ENCODE data around the gene SMIM35.

SMIM35 gene

DNA sequence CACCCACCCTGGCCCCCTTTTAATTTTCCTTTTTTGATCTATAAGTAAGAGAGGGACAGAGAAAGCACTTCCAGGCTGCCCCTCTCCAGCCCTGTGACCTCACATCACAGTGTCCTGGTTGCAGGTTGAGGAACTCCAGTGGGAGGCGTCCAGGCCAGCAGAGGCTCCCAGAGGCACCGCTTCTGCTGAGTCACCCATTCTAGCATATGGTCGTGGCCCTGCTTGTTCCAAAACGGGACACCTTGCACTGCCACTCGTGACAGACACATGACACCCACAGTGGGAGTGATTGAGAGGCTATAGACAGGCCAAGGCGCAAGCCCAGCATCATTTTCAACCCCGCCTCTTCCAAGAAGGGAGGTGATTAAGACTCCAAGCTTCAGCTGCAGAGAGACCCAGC is 25.9 kb downstream of the SMIM35 start:
- POLR2A ChIA-PET, result no interaction called here
- TF ChIP-seq ZNF121 (tag by site-specific recombination; IDR thresholded peaks at IDR 0.05) (no peak), ZNF777 (tag by site-specific recombination; IDR thresholded peaks at IDR 0.05; ENCODE audit: borderline replicate concordance) (no peak)
- Histone ChIP-seq H3K36me3 (ENCODE audit: control insufficient read depth in 2 of 2, insufficient read depth in 1 of 2, low read length in 2 of 2) (no peaks in the 10 kb centered on the region), H3K9me3 (ENCODE audit: control insufficient read depth, insufficient read depth, low read depth, low read length) (no peaks in the 10 kb centered on the region), H3K4me1 (ENCODE audit: control insufficient read depth, insufficient read depth, low read length) (no peaks in the 10 kb centered on the region), H3K4me3 (ENCODE audit: low read depth, low read length) (no peak overlapping the region), H3K27ac (ENCODE audit: extremely low read depth, low read depth, low read length) (no peak overlapping the region)
- CTCF ChIA-PET, result interaction anchor here (0.6 to 2.7 kb wide), 5 partner anchors 8 to 254 kb away, joined by 3 to 14 read pairs (median 5); no protein-coding TSS in a partner anchor

GRCh38 chr11:118060081-118060661 is 26.6 kb downstream of the SMIM35 start:
- ChIA-PET POLR2A (no interaction called here), CTCF (interaction anchor here (1.4 kb wide), 1 partner anchor 253 kb away, joined by 6 read pairs; no protein-coding TSS in a partner anchor)
- Histone ChIP-seq H3K4me3 (ENCODE audit: low read depth, low read length) (no peak overlapping the region), H3K4me1 (ENCODE audit: control insufficient read depth, insufficient read depth, low read length) (no peaks in the 10 kb centered on the region), H3K27ac (ENCODE audit: extremely low read depth, low read depth, low read length) (no peak overlapping the region), H3K9me3 (ENCODE audit: control insufficient read depth, insufficient read depth, low read depth, low read length) (no peaks in the 10 kb centered on the region), H3K36me3 (ENCODE audit: control insufficient read depth in 2 of 2, insufficient read depth in 1 of 2, low read length in 2 of 2) (no peaks in the 10 kb centered on the region)
- no peak for TF ChIP-seq SCRT1 (tag by site-specific recombination; IDR thresholded peaks at IDR 0.05; ENCODE audit: borderline replicate concordance)
- TF ChIP-seq ZNF184 (tag by site-specific recombination; IDR thresholded peaks at IDR 0.05), result no peak
- TF ChIP-seq, protein P1, sequence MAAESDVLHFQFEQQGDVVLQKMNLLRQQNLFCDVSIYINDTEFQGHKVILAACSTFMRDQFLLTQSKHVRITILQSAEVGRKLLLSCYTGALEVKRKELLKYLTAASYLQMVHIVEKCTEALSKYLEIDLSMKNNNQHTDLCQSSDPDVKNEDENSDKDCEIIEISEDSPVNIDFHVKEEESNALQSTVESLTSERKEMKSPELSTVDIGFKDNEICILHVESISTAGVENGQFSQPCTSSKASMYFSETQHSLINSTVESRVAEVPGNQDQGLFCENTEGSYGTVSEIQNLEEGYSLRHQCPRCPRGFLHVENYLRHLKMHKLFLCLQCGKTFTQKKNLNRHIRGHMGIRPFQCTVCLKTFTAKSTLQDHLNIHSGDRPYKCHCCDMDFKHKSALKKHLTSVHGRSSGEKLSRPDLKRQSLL (tag by site-specific recombination; IDR thresholded peaks at IDR 0.05), result no peak
- no peak for TF ChIP-seq ZNF621 (tag by site-specific recombination; IDR thresholded peaks at IDR 0.05)
- no peak for TF ChIP-seq ZNF292 (tag by site-specific recombination; IDR thresholded peaks at IDR 0.05; ENCODE audit: borderline replicate concordance, low read depth)
- TF ChIP-seq, protein P2, sequence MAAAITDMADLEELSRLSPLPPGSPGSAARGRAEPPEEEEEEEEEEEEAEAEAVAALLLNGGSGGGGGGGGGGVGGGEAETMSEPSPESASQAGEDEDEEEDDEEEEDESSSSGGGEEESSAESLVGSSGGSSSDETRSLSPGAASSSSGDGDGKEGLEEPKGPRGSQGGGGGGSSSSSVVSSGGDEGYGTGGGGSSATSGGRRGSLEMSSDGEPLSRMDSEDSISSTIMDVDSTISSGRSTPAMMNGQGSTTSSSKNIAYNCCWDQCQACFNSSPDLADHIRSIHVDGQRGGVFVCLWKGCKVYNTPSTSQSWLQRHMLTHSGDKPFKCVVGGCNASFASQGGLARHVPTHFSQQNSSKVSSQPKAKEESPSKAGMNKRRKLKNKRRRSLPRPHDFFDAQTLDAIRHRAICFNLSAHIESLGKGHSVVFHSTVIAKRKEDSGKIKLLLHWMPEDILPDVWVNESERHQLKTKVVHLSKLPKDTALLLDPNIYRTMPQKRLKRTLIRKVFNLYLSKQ (tag by site-specific recombination; IDR thresholded peaks at IDR 0.05; ENCODE audit: borderline replicate concordance), result no peak
- no peak for TF ChIP-seq REPIN1 (tag by site-specific recombination; IDR thresholded peaks at IDR 0.05; ENCODE audit: low read depth)
- no peak for TF ChIP-seq KLF10 (tag by site-specific recombination; IDR thresholded peaks at IDR 0.05)
- no peak for TF ChIP-seq ZNF133 (tag by site-specific recombination; IDR thresholded peaks at IDR 0.05)
- no peak for TF ChIP-seq PATZ1 (tag by site-specific recombination; IDR thresholded peaks at IDR 0.05)
- no peak for TF ChIP-seq YY1 (tag by site-specific recombination; IDR thresholded peaks at IDR 0.05)
- TF ChIP-seq, protein P3, sequence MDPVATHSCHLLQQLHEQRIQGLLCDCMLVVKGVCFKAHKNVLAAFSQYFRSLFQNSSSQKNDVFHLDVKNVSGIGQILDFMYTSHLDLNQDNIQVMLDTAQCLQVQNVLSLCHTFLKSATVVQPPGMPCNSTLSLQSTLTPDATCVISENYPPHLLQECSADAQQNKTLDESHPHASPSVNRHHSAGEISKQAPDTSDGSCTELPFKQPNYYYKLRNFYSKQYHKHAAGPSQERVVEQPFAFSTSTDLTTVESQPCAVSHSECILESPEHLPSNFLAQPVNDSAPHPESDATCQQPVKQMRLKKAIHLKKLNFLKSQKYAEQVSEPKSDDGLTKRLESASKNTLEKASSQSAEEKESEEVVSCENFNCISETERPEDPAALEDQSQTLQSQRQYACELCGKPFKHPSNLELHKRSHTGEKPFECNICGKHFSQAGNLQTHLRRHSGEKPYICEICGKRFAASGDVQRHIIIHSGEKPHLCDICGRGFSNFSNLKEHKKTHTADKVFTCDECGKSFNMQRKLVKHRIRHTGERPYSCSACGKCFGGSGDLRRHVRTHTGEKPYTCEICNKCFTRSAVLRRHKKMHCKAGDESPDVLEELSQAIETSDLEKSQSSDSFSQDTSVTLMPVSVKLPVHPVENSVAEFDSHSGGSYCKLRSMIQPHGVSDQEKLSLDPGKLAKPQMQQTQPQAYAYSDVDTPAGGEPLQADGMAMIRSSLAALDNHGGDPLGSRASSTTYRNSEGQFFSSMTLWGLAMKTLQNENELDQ (tag by site-specific recombination; IDR thresholded peaks at IDR 0.05; ENCODE audit: low read depth), result no peak
- no peak for TF ChIP-seq GLI4 (tag by site-specific recombination; IDR thresholded peaks at IDR 0.05)
- TF ChIP-seq ZNF248 (tag by site-specific recombination; IDR thresholded peaks at IDR 0.05), result no peak
